ENCODE measurements around the gene ZSCAN22.

DNA sequence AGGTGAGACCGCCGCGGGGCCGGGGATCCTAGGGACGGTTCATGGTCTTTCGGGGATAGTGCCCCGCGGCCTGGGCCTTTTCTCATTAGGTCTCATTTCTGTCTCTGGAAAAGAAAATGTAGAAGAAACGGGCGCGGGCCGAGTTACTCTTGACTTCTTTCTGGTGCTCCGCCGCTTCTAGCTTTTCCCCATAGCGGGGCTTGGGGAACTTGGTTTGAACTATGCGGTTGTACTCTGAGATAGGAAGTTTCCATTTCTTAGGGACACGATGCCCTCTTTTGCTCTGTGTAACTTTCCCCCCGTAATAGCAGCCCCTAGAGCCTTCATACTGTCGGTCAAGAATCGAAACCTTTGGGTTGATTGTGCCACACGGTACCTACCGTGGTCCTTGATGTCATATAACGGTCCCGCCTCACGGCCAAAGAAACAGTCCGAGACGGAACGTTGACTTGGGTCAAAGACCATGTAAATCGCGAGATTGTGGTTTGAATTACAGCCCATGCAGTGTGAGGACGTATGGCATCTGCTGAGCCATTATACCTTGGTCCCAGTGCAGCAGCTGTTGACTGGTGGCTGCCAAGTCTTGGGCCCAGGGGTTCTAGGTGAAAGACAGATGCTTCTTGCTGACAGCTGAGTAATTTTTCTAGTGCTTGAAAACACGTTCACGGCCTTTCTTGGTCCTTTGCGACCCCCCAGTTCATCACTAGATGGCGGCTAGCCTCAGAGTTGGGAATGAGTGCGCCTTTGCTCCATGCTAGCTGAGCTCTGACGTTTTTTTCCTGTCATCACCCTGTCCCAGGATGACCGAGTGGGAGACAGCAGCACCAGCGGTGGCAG, 60.8 kb downstream of the ZSCAN22 start:
- no peak for TF ChIP-seq SUZ12 (IDR thresholded peaks at IDR 0.05; ENCODE audit: extremely low read depth, insufficient read depth, insufficient read length)
- TF ChIP-seq ZNF274 (IDR thresholded peaks at IDR 0.05; ENCODE audit: low read depth, low read length), result no peak
- no peak for TF ChIP-seq YY1 (IDR thresholded peaks at IDR 0.05; ENCODE audit: insufficient read depth, insufficient read length)

All from NT2/D1 (cell line).